IPS DF 6.9 (cell line): ENCODE data around the gene PRSS21.

Experiments used
- DNase-seq: peaks from one replicate; pipeline ENCODE4 v3.0.0-alpha.2; 2013; ENCODE audit warnings: low read depth, low spot score
- H3K27ac ChIP-seq: one replicate; pipeline ENCODE4 v1.5.1; 2013; ENCODE audit warnings: low read length, control low read depth
- H3K27me3 ChIP-seq: 2 replicates; pipeline ENCODE4 v1.6.1; 2013; ENCODE audit warnings: mild to moderate bottlenecking, low read length; ENCODE audit not compliant: control insufficient read depth, insufficient read depth
- H3K36me3 ChIP-seq: 2 replicates; pipeline ENCODE4 v1.6.1; 2013; ENCODE audit warnings: low read length; ENCODE audit not compliant: control insufficient read depth, insufficient read depth
- H3K4me1 ChIP-seq: 2 replicates; pipeline ENCODE4 v1.6.1; 2013; ENCODE audit warnings: low read length; ENCODE audit not compliant: control insufficient read depth, insufficient read depth
- H3K4me3 ChIP-seq: 2 replicates; pipeline ENCODE4 v1.5.1; 2013; ENCODE audit warnings: mild to moderate bottlenecking, low read length
- H3K9me3 ChIP-seq: 2 replicates; pipeline ENCODE4 v1.6.1; 2013; ENCODE audit warnings: low read length, inconsistent platforms; ENCODE audit not compliant: control insufficient read depth, insufficient read depth
- WGBS: extraction: QIAGEN DNeasy Blood & Tissue Kit; methylation state at CpG from one replicate; pipeline ENCODE4 v1.1.7; 2013; ENCODE audit warnings: mixed read lengths, missing lambda C conversion rate; ENCODE audit not compliant: insufficient read length, insufficient coverage; 5-methylcytosine and 5-hydroxymethylcytosine counted together

PRSS21 gene

DNA sequence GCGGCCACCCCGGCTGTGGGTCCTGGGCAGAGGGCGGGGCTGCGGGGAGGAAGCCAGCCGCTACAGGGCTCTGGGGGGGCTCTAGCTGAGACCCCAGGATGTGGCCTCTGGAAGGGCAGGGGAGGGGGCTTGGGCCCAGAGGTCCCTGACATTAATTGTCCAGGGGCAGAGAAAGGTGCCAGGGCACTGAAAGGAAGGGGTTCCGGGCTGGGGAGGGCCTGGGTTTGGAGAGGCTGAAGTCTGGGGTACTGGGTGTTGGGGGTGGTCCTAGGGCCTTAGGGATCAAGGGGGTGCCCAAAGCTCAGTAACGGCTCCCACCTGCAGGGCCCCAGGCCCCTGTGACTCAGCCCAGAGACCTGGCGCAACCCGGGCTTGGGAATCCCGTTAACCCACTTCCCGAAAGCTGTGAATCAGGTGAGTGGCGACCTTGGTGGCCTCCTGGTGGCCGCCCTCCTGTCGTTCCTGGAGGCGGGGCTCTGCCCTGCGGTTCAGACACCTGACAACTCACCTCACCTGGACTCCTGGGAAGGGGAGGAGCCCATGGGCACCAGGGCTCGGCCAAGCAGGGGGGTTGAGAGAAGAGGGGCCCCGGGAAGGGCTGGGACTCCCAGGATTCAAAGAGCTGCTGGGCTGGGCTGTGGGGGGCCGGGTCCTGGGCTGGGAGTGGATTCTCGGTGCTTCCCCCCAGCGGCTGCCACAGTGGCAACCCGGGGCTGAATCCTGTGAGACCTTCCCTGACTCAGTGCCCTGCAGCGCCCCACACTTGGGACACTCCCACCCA, 41.4 kb downstream of the PRSS21 start:
- Histone ChIP-seq H3K4me3 (peak overlapping the region; percentile 34; the same call in 1 of the 2 replicates), H3K27ac (no peak overlapping the region)
- no CpG with 5 or more reads among the region's 23 CpGs for WGBS

DNA sequence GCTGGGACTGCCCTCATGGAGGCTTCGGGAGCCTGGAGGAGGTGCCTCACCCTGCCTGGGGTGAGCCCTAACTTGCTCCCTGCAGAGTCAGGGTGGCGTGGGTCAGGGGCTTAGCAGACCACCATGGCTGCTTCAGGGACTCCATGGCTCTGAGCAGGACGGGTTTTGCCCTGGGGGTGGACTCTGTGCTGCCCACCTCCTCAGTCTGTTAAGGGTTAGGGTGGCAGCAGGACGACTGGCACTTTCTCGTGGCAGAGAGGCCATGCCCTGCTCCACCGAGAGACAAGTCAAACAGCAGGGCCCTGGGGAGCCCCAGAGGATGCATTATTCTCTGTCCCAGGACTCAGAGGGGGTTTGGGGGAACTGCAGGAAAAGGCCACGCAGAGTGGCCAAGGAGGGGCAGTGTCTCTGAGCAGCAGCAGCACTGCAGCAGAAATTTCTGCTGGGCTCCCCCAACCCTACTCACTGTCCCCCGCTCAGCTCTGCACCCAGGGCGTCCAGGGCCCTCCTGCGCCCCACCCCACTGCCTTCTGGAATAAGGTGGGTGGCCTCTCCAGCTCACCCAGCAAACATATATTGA, 42.7 kb downstream of the PRSS21 start:
- DNase-seq = no peak
- Histone ChIP-seq H3K4me1 (no peaks in the 10 kb centered on the region), H3K27me3 (no peaks in the 10 kb centered on the region), H3K27ac (no peak overlapping the region), H3K9me3 (no peaks in the 10 kb centered on the region), H3K4me3 (no peak overlapping the region), H3K36me3 (no peaks in the 10 kb centered on the region)
- WGBS = no CpG with 5 or more reads among the region's 10 CpGs

More for the DNA sequence above, 41.4 kb downstream of the PRSS21 start:
- DNase-seq = no peak
- Histone ChIP-seq H3K4me1 (no peaks in the 10 kb centered on the region), H3K36me3 (no peaks in the 10 kb centered on the region), H3K9me3 (no peaks in the 10 kb centered on the region), H3K27me3 (no peaks in the 10 kb centered on the region)

DNA sequence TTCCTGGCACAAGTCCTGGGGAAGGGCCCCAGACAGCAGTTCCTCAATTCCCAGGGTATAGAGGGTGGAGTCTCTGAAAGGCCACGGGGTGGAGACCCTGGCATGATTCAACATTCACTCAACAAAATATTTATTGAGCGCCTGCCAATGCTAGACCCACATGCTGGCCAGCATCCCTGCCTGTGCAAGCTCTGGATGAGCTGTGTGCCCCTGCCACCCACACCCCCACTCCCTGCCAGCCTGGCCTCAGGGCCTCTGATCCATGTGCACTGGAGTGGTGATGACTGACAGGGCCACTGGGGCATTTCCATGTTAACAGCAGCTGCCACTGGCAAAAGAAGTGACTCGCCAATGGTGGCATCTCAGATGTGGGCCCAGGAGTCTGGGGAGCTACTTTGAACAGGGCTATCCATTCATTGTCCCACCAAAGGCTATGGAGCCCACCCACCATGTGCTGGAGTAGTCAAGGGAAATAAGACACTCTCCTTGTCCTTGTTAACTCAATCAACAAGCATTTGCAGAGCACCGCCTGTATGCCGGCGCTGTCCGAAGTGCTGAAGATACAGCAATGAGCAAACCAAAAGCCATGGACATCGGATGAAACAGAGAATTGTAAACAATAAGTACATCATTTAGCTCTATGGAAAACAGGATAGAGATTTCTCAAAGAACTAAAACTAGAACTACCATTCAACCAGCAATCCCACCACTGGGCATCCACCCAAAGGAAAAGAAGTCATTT, 44.0 kb downstream of the PRSS21 start:
- Histone ChIP-seq H3K4me3 (no peak overlapping the region), H3K4me1 (no peaks in the 10 kb centered on the region), H3K9me3 (no peaks in the 10 kb centered on the region), H3K27ac (no peak overlapping the region), H3K27me3 (peaks cover 4% of the 10 kb centered on the region; the same call in 1 of the 2 replicates), H3K36me3 (no peaks in the 10 kb centered on the region)
- no CpG with 5 or more reads among the region's 8 CpGs for WGBS
- no peak for DNase-seq

DNA sequence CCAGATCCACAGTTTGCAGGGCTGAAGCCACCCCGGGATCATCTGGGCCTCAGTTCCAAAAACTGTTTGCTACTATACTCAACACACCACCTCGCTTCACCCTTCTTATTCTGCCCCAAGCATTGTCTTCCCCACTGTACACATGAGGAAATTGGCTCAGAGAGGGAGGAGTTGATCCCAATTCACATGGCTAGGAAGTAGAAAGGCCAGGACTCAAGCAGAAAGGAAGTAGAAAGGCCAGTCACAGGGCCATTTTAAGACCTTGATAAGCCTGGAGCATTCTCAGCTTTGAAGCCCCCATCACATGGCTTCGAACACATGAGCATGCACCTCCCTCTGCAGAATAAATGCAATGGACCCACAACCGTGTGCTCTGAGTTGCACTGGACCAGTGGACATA, 48.6 kb downstream of the PRSS21 start:
- Histone ChIP-seq H3K4me3 (no peak overlapping the region), H3K27ac (no peak overlapping the region), H3K27me3 (peaks cover 6% of the 10 kb centered on the region), H3K36me3 (no peaks in the 10 kb centered on the region), H3K4me1 (0 out of 2 replicates have a peak, but pooled peaks cover 1% of the 10 kb centered on the region), H3K9me3 (no peaks in the 10 kb centered on the region)
- no peak for DNase-seq
- no CpG with 5 or more reads among the region's 4 CpGs for WGBS

DNA sequence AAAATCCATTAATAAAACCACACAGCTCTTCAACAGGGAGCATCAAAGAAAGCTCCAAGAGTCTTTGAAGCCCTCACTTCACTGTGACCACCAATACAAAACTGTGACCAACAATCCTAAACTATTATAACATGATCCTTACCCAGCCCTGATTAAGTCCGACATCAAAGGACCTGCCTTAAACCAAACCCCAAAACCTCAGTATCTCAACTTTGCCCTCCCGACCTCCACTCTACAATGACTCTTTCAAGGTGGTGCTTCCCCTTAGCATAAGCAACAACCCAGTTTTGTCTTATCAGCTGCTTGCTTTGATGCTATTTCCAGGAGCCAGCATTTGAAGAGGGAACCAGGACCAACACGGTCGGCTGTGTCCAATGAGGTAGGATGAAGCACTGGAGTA, 49.4 kb downstream of the PRSS21 start:
- Histone ChIP-seq H3K9me3 (no peaks in the 10 kb centered on the region), H3K36me3 (no peaks in the 10 kb centered on the region), H3K4me3 (no peak overlapping the region), H3K27me3 (peaks cover 6% of the 10 kb centered on the region), H3K27ac (no peak overlapping the region), H3K4me1 (0 out of 2 replicates have a peak, but pooled peaks cover 1% of the 10 kb centered on the region)
- WGBS = no CpG with 5 or more reads among the region's 4 CpGs
- no peak for DNase-seq

DNA sequence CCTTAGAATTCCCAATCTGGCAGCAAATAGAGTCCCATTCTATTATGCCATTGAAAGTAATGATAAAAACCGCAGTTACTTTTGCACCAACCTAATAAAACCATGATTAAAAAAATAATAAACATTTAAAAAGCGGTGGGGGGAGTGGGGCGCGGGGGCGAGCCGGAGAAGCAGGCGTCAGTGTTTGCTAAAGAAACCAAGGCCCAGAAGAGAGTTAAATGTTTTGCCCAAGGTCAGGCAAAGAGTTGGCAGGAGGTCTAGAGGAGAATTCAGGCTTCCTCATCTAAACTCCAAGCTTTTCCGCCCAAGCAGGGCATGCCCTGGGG, 50.6 kb downstream of the PRSS21 start:
- H3K36me3 ChIP-seq = no peaks in the 10 kb centered on the region
- peaks cover 6% of the 10 kb centered on the region for H3K27me3 ChIP-seq
- no peak overlapping the region for H3K27ac ChIP-seq
- H3K9me3 ChIP-seq = no peaks in the 10 kb centered on the region
- WGBS = no CpG with 5 or more reads among the region's 8 CpGs
- peak overlapping the region; percentile 65; the same call in 1 of the 2 replicates for H3K4me3 ChIP-seq
- DNase-seq = no peak
- H3K4me1 ChIP-seq = 0 out of 2 replicates have a peak, but pooled peaks cover 1% of the 10 kb centered on the region

DNA sequence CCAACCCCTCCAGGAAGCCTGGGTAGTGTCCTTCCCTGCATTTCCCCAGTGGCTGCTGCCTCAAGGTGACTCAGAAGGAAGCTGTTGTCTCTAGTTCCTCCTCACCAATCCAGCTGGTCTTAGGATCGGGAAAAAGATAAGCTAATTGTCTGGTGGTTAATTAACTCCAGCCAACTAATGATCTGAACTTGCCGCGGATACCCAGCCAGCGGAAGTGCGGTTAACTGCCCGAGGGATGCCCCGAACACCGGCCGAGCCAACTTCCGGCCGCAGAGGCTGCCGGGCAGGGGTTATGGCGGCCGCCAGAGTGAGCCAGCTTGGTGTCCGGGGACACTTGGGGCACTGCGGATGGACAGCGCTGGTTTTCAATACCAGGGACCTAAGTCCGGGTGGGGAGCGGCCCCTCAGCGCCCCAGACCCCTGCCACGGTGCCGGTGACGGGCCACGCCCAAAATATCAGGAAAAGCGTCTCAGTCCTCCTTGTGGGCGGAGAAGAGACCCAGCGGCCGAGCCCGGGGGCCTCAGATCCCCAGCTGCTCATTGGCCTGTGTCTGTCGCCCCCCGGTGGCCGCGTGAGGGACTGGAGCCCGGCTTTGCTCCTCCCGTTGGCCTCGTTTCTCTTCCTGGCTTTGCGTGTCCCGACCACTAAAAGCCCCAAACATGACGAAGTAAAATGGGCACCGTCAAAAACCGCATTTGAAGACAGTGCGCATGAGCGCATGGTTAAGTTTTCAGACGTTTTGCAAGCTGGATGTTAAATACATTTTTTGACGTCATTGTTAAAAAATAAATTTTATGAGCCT, 51.2 kb downstream of the PRSS21 start:
- H3K27ac ChIP-seq = no peak overlapping the region
- no CpG with 5 or more reads among the region's 45 CpGs for WGBS
- no peaks in the 10 kb centered on the region for H3K36me3 ChIP-seq
- DNase-seq = peak; percentile 75
- H3K27me3 ChIP-seq = peaks cover 6% of the 10 kb centered on the region
- no peaks in the 10 kb centered on the region for H3K9me3 ChIP-seq
- H3K4me3 ChIP-seq = peak overlapping the region; percentile 65; the same call in 1 of the 2 replicates
- 0 out of 2 replicates have a peak, but pooled peaks cover 1% of the 10 kb centered on the region for H3K4me1 ChIP-seq
